ENCODE measurements around the gene LRTM2.

- TF ChIP-seq CTCF (IDR thresholded peaks at IDR 0.05; ENCODE audit: poor library complexity, severe bottlenecking), result no peak
- TF ChIP-seq, protein P1, sequence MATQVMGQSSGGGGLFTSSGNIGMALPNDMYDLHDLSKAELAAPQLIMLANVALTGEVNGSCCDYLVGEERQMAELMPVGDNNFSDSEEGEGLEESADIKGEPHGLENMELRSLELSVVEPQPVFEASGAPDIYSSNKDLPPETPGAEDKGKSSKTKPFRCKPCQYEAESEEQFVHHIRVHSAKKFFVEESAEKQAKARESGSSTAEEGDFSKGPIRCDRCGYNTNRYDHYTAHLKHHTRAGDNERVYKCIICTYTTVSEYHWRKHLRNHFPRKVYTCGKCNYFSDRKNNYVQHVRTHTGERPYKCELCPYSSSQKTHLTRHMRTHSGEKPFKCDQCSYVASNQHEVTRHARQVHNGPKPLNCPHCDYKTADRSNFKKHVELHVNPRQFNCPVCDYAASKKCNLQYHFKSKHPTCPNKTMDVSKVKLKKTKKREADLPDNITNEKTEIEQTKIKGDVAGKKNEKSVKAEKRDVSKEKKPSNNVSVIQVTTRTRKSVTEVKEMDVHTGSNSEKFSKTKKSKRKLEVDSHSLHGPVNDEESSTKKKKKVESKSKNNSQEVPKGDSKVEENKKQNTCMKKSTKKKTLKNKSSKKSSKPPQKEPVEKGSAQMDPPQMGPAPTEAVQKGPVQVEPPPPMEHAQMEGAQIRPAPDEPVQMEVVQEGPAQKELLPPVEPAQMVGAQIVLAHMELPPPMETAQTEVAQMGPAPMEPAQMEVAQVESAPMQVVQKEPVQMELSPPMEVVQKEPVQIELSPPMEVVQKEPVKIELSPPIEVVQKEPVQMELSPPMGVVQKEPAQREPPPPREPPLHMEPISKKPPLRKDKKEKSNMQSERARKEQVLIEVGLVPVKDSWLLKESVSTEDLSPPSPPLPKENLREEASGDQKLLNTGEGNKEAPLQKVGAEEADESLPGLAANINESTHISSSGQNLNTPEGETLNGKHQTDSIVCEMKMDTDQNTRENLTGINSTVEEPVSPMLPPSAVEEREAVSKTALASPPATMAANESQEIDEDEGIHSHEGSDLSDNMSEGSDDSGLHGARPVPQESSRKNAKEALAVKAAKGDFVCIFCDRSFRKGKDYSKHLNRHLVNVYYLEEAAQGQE (IDR thresholded peaks at IDR 0.05; ENCODE audit: borderline replicate concordance), result no peak
- no peak for TF ChIP-seq EP300 (conservative IDR thresholded peaks at IDR 0.05; ENCODE audit: poor library complexity, severe bottlenecking)
- TF ChIP-seq EZH2 (IDR thresholded peaks at IDR 0.05; ENCODE audit: borderline replicate concordance, insufficient read depth, low read length, poor library complexity, severe bottlenecking), result no peak
- TF ChIP-seq SMC3 (conservative IDR thresholded peaks at IDR 0.05; ENCODE audit: poor library complexity), result no peak
These were observed 31.7 kb downstream of the LRTM2 start for GRCh38 chr12:1852076-1852475.
